ENCODE results near the gene ZKSCAN2.

- TF ChIP-seq CTCF (IDR thresholded peaks at IDR 0.05) (no peak), POLR2A (IDR thresholded peaks at IDR 0.05) (no peak)
Observed at GRCh38 chr16:25223964-25224363, 33.7 kb downstream of the ZKSCAN2 start.
